Lower lobe of right lung (tissue), 2 donors: ENCODE data around the gene SLC22A17. TPM values are rescaled to one million over a fixed set of nuclear protein-coding genes. Genes with fewer than 3 reads are reported as not detected.

Experiments used
- ATAC-seq, 2 donors: fragments of 200-7000 bp; cut with Tn5 transposase; one replicate each; pipeline ENCODE4 v1.9.1; 2020 to 2022; ENCODE audit warnings: mild to moderate bottlenecking in 2 of 2, moderate library complexity in 2 of 2
- DNase-seq: peaks from one replicate; pipeline ENCODE4 v3.0.0-alpha.2; 2020
- H3K27ac ChIP-seq: fragments of 200-600 bp; one replicate; pipeline ENCODE4 v1.8.0; 2022
- H3K27me3 ChIP-seq: fragments of 200-600 bp; one replicate; pipeline ENCODE4 v1.8.0; 2022; ENCODE audit warnings: low read depth
- H3K36me3 ChIP-seq: fragments of 200-600 bp; one replicate; pipeline ENCODE4 v1.8.0; 2022; ENCODE audit warnings: mild to moderate bottlenecking
- H3K4me1 ChIP-seq: fragments of 200-600 bp; one replicate; pipeline ENCODE4 v1.8.0; 2022
- H3K4me3 ChIP-seq: fragments of 200-600 bp; one replicate; pipeline ENCODE4 v1.8.0; 2022; ENCODE audit warnings: mild to moderate bottlenecking
- H3K9me3 ChIP-seq: fragments of 200-600 bp; one replicate; pipeline ENCODE4 v1.8.0; 2022
- CTCF ChIP-seq: fragments of 200-600 bp; IDR thresholded peaks from one replicate; pipeline ENCODE4 v1.8.0; 2022; ENCODE audit warnings: antibody characterized with exemption, mild to moderate bottlenecking
- intact Hi-C: fragments of 100-400 bp; cut with DNase I; formaldehyde crosslinking; loops from one replicate; pipeline ENCODE4 v1.11.0; 2022
- total RNA-seq: library from RNA; stranded (reverse); fragmentation: NEBNext Ultra II Directional; extraction: Animal tissue kit (Norgen Biotek cat#: 25700); gene quantifications from one replicate; pipeline ENCODE4 v1.2.1, GENCODE V29; 2021
- donor health status: DM: no; HTN: yes; CAD: no; lungs with severe emphysema.

The SLC22A17 gene
- total RNA-seq, 1 donor from 2014 or later = 10.6 TPM

GRCh38 chr14:23359167-23359626, 6.5 kb upstream of the SLC22A17 start:
- no peaks in the 10 kb centered on the region for H3K9me3 ChIP-seq
- H3K4me1 ChIP-seq = peaks cover 3% of the 10 kb centered on the region
- no peak overlapping the region for H3K27ac ChIP-seq
- H3K4me3 ChIP-seq = no peak overlapping the region
- intact Hi-C loops = no loop called here
- peaks cover 12% of the 10 kb centered on the region for H3K36me3 ChIP-seq
- ATAC-seq (no peak), DNase-seq (no peak)
- no peak for TF ChIP-seq CTCF
- H3K27me3 ChIP-seq = peaks cover 4% of the 10 kb centered on the region

- DNase-seq (no peak), ATAC-seq (no peak)
- peaks cover 12% of the 10 kb centered on the region for H3K36me3 ChIP-seq
- no peak overlapping the region for H3K27ac ChIP-seq
- no peaks in the 10 kb centered on the region for H3K27me3 ChIP-seq
- H3K4me3 ChIP-seq = no peak overlapping the region
- no peak for TF ChIP-seq CTCF
- H3K9me3 ChIP-seq = no peaks in the 10 kb centered on the region
- H3K4me1 ChIP-seq = no peaks in the 10 kb centered on the region
- intact Hi-C loops = no loop called here
Observed at GRCh38 chr14:23358553-23359166, 6.0 kb upstream of the SLC22A17 start.

DNA sequence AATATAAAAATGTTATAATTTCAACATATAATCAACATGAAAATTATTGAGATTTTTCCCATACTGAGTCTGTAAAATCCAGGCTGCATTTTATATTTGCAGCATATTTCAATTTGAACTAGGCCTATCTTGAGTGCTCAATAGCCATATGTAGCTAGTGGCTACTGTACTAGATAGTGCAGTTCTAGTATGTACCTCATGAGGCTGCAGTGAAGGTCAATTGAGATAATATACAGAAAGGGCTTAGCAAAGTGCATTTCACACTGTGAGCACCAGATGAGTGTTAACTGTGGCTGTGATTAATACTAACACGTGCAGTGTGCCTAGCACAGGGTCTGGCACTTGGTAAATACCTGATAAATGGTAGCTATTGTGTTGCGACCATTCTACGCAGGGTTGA, 5.4 kb upstream of the SLC22A17 start:
- no peak overlapping the region for H3K4me3 ChIP-seq
- H3K9me3 ChIP-seq = no peaks in the 10 kb centered on the region
- intact Hi-C loops = no loop called here
- peaks cover 12% of the 10 kb centered on the region for H3K36me3 ChIP-seq
- no peak for TF ChIP-seq CTCF
- H3K4me1 ChIP-seq = peaks cover 3% of the 10 kb centered on the region
- ATAC-seq (no peak), DNase-seq (no peak)
- H3K27me3 ChIP-seq = no peaks in the 10 kb centered on the region
- H3K27ac ChIP-seq = no peak overlapping the region

DNA sequence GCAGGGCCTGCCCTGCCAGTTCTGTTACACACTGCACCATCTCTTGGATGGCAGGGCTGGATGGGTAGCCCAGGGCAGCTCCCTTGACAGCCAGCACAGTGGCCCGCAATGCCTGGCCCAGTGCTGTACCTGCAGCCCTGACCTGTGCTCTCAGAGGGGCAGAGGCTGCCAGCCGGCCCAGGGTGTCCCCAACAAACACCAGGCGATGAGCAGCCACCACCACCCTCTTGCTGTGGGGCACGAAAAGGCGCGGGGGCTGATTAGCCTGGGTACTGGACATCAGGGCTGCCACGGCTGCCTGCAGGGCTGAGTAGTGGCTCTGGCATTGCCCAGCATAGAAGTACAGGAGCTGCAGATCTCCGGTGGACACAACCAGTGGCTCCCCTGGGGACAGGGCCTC, 4.6 kb upstream of the SLC22A17 start:
- DNase-seq = no peak
- Histone ChIP-seq H3K4me3 (no peak overlapping the region), H3K27me3 (peaks cover 5% of the 10 kb centered on the region), H3K4me1 (peaks cover 11% of the 10 kb centered on the region), H3K9me3 (no peaks in the 10 kb centered on the region), H3K27ac (no peak overlapping the region), H3K36me3 (peaks cover 12% of the 10 kb centered on the region)
- ATAC-seq = no peak
- intact Hi-C loops = no loop called here
- no peak for TF ChIP-seq CTCF

DNA sequence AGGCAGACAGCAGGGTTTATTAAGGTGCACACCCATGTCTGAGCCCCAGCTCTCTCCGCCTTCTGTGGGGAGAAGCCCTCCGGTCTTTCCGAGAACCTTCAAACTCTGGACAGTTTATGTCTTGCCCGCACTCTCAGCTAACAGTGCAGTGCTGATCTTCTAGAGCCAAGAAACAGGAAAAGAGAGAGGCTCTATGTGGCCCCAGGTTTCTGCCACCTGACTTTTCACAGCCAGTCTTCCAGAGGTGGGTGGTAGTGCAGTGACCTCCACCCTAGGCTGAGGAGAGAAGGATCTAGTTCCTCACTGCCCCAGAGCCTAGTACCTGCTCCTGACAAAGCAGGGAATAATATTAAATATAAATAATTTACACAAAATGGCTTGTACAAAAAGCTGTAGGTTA, 4.0 kb upstream of the SLC22A17 start:
- Histone ChIP-seq H3K27me3 (peaks cover 11% of the 10 kb centered on the region), H3K4me3 (no peak overlapping the region), H3K27ac (no peak overlapping the region), H3K9me3 (no peaks in the 10 kb centered on the region), H3K4me1 (peaks cover 17% of the 10 kb centered on the region), H3K36me3 (peaks cover 12% of the 10 kb centered on the region)
- TF ChIP-seq CTCF = no peak
- no peak for ATAC-seq
- DNase-seq = no peak
- intact Hi-C loops = no loop called here
